ENCODE results near the gene CDH16. TPM values are rescaled to one million over a fixed set of nuclear protein-coding genes. Genes with fewer than 3 reads are reported as not detected.

The CDH16 gene
- total RNA-seq, 1 donor from 2014 or later, result not detected

GRCh38 chr16:66940236-66940635 is 21.6 kb upstream of the CDH16 start:
- TF ChIP-seq CTCF (IDR thresholded peaks at IDR 0.05; ENCODE audit: insufficient read depth, low read depth, low read length) (no peak), EZH2 (IDR thresholded peaks at IDR 0.05; ENCODE audit: insufficient read depth, low read length) (no peak)
- no peaks in the 10 kb centered on the region for H3K9me3 Mint-ChIP-seq (ENCODE audit: unreplicated experiment)
- no peak overlapping the region for H3K27ac Mint-ChIP-seq (ENCODE audit: unreplicated experiment)
- Histone ChIP-seq H4K20me1 (ENCODE audit: insufficient read depth, low read length) (peaks cover 62% of the 10 kb centered on the region), H3K9me3 (ENCODE audit: insufficient read depth, low read depth, low read length) (no peaks in the 10 kb centered on the region), H2AFZ (ENCODE audit: low read depth, low read length) (no peak overlapping the region), H3K9ac (ENCODE audit: low read length) (no peak overlapping the region), H3K79me2 (ENCODE audit: insufficient read depth, low read length) (peaks cover 21% of the 10 kb centered on the region), H3K4me3 (ENCODE audit: insufficient read depth, low read depth, low read length) (no peak overlapping the region), H3K4me1 (ENCODE audit: insufficient read depth, low read length) (peaks cover 11% of the 10 kb centered on the region), H3K27me3 (ENCODE audit: insufficient read depth, low read length) (no peaks in the 10 kb centered on the region), H3K27ac (ENCODE audit: low read depth, low read length) (no peak overlapping the region), H3K36me3 (ENCODE audit: insufficient read depth, low read length) (peaks cover 13% of the 10 kb centered on the region), H3K4me2 (ENCODE audit: low read length) (no peak overlapping the region)
- no peak for FAIRE-seq
- peaks cover 2% of the 10 kb centered on the region for H3K27me3 Mint-ChIP-seq (ENCODE audit: low read depth, unreplicated experiment)
- DNase-seq (ENCODE audit: low read depth), result no peak
- peaks cover 41% of the 10 kb centered on the region for H3K36me3 Mint-ChIP-seq (ENCODE audit: low read depth, unreplicated experiment)
- H3K4me1 Mint-ChIP-seq (ENCODE audit: low read depth, unreplicated experiment), result peaks cover 5% of the 10 kb centered on the region
- no peak overlapping the region for H3K4me3 Mint-ChIP-seq (ENCODE audit: unreplicated experiment)

- Histone ChIP-seq H3K36me3 (ENCODE audit: insufficient read depth, low read length) (peaks cover 13% of the 10 kb centered on the region), H4K20me1 (ENCODE audit: insufficient read depth, low read length) (peaks cover 64% of the 10 kb centered on the region), H3K4me2 (ENCODE audit: low read length) (no peak overlapping the region), H3K4me3 (ENCODE audit: insufficient read depth, low read depth, low read length) (no peak overlapping the region), H3K27ac (ENCODE audit: low read depth, low read length) (no peak overlapping the region), H3K27me3 (ENCODE audit: insufficient read depth, low read length) (no peaks in the 10 kb centered on the region), H3K79me2 (ENCODE audit: insufficient read depth, low read length) (peaks cover 30% of the 10 kb centered on the region), H3K9ac (ENCODE audit: low read length) (no peak overlapping the region), H2AFZ (ENCODE audit: low read depth, low read length) (no peak overlapping the region), H3K9me3 (ENCODE audit: insufficient read depth, low read depth, low read length) (no peaks in the 10 kb centered on the region), H3K4me1 (ENCODE audit: insufficient read depth, low read length) (peaks cover 13% of the 10 kb centered on the region)
- Mint-ChIP-seq H3K4me1 (ENCODE audit: low read depth, unreplicated experiment) (peaks cover 6% of the 10 kb centered on the region), H3K27me3 (ENCODE audit: low read depth, unreplicated experiment) (peaks cover 2% of the 10 kb centered on the region), H3K9me3 (ENCODE audit: unreplicated experiment) (no peaks in the 10 kb centered on the region), H3K27ac (ENCODE audit: unreplicated experiment) (no peak overlapping the region), H3K4me3 (ENCODE audit: unreplicated experiment) (no peak overlapping the region), H3K36me3 (ENCODE audit: low read depth, unreplicated experiment) (peaks cover 41% of the 10 kb centered on the region)
- DNase-seq (ENCODE audit: low read depth), result no peak
- FAIRE-seq, result no peak
- TF ChIP-seq EZH2 (IDR thresholded peaks at IDR 0.05; ENCODE audit: insufficient read depth, low read length), result no peak
- no peak for TF ChIP-seq CTCF (IDR thresholded peaks at IDR 0.05; ENCODE audit: insufficient read depth, low read depth, low read length)
Observed at GRCh38 chr16:66939366-66939765, 20.7 kb upstream of the CDH16 start.

GRCh38 chr16:66937725-66938337 is 19.1 kb upstream of the CDH16 start:
- peaks cover 45% of the 10 kb centered on the region for H3K79me2 ChIP-seq (ENCODE audit: insufficient read depth, low read length)
- TF ChIP-seq CTCF (IDR thresholded peaks at IDR 0.05; ENCODE audit: insufficient read depth, low read depth, low read length), result no peak
- no peak for TF ChIP-seq EZH2 (IDR thresholded peaks at IDR 0.05; ENCODE audit: insufficient read depth, low read length)
- H3K9me3 ChIP-seq (ENCODE audit: insufficient read depth, low read depth, low read length), result no peaks in the 10 kb centered on the region
- H3K4me1 ChIP-seq (ENCODE audit: insufficient read depth, low read length), result peaks cover 19% of the 10 kb centered on the region
- Mint-ChIP-seq H3K4me1 (ENCODE audit: low read depth, unreplicated experiment) (peaks cover 13% of the 10 kb centered on the region), H3K9me3 (ENCODE audit: unreplicated experiment) (no peaks in the 10 kb centered on the region), H3K27ac (ENCODE audit: unreplicated experiment) (peak overlapping the region; percentile 72), H3K36me3 (ENCODE audit: low read depth, unreplicated experiment) (peaks cover 37% of the 10 kb centered on the region), H3K27me3 (ENCODE audit: low read depth, unreplicated experiment) (no peaks in the 10 kb centered on the region), H3K4me3 (ENCODE audit: unreplicated experiment) (no peak overlapping the region)
- peaks cover 10% of the 10 kb centered on the region for H3K36me3 ChIP-seq (ENCODE audit: insufficient read depth, low read length)
- no peak for DNase-seq (ENCODE audit: low read depth)
- H3K27me3 ChIP-seq (ENCODE audit: insufficient read depth, low read length), result no peaks in the 10 kb centered on the region
- H3K4me2 ChIP-seq (ENCODE audit: low read length), result no peak overlapping the region
- H3K4me3 ChIP-seq (ENCODE audit: insufficient read depth, low read depth, low read length), result no peak overlapping the region
- H4K20me1 ChIP-seq (ENCODE audit: insufficient read depth, low read length), result peaks cover 74% of the 10 kb centered on the region
- H3K9ac ChIP-seq (ENCODE audit: low read length), result no peak overlapping the region
- no peak overlapping the region for H3K27ac ChIP-seq (ENCODE audit: low read depth, low read length)
- FAIRE-seq, result no peak
- no peak overlapping the region for H2AFZ ChIP-seq (ENCODE audit: low read depth, low read length)
